Epidermal melanocyte (primary cell): ENCODE data around the gene NT5C2.
"Not testable (repeated sequence)": the region's sequence is repeated elsewhere in the genome, so short reads cannot be mapped to it uniquely, and the experiment has no call there.

Experiments
- DNase-seq: peaks from one replicate; pipeline ENCODE4 v3.0.0; 2011; ENCODE audit warnings: low spot score; ENCODE audit not compliant: insufficient read length

The NT5C2 gene

GRCh38 chr10:103202319-103202718, 9.2 kb upstream of the NT5C2 start:
- no peak for DNase-seq

GRCh38 chr10:103199488-103199887, 6.4 kb upstream of the NT5C2 start:
- no peak for DNase-seq

- DNase-seq: no peak
These were observed 5.6 kb upstream of the NT5C2 start for GRCh38 chr10:103198648-103199047.

GRCh38 chr10:103197903-103198302, 4.8 kb upstream of the NT5C2 start:
- no peak for DNase-seq

- peak; percentile 52 for DNase-seq
These were observed 4.1 kb upstream of the NT5C2 start for GRCh38 chr10:103197174-103197573.

GRCh38 chr10:103196516-103196915, 3.4 kb upstream of the NT5C2 start:
- DNase-seq: no peak

- DNase-seq: no peak
These were observed 903 bp upstream of the NT5C2 start for GRCh38 chr10:103193820-103194529.

GRCh38 chr10:103192451-103193106, 493 bp downstream of the NT5C2 start:
- peak; percentile 22 for DNase-seq

- DNase-seq: no peak
These were observed 1.0 kb downstream of the NT5C2 start for GRCh38 chr10:103192089-103192450.

GRCh38 chr10:103191198-103191597, 1.9 kb downstream of the NT5C2 start:
- DNase-seq: not testable (repeated sequence)

GRCh38 chr10:103188853-103189252, 4.2 kb downstream of the NT5C2 start:
- DNase-seq: no peak

- no peak for DNase-seq
These were observed 6.9 kb downstream of the NT5C2 start for GRCh38 chr10:103186128-103186527.

- peak; percentile 18 for DNase-seq
These were observed 8.5 kb downstream of the NT5C2 start for GRCh38 chr10:103184615-103185014.

GRCh38 chr10:103183991-103184451, 9.1 kb downstream of the NT5C2 start:
- DNase-seq: not testable (repeated sequence)

- DNase-seq: no peak
These were observed 11.8 kb downstream of the NT5C2 start for GRCh38 chr10:103181244-103181643.

- no peak for DNase-seq
These were observed 12.6 kb downstream of the NT5C2 start for GRCh38 chr10:103180491-103180890.

- no peak for DNase-seq
These were observed 15.9 kb downstream of the NT5C2 start for GRCh38 chr10:103177123-103177522.

- no peak for DNase-seq
These were observed 17.3 kb downstream of the NT5C2 start for GRCh38 chr10:103175580-103176285.

GRCh38 chr10:103174324-103174723, 18.7 kb downstream of the NT5C2 start:
- DNase-seq: not testable (repeated sequence)

GRCh38 chr10:103171278-103171677, 21.8 kb downstream of the NT5C2 start:
- no peak for DNase-seq

- no peak for DNase-seq
These were observed 24.6 kb downstream of the NT5C2 start for GRCh38 chr10:103168438-103168837.

- not testable (repeated sequence) for DNase-seq
These were observed 25.5 kb downstream of the NT5C2 start for GRCh38 chr10:103167554-103167953.
